ENCODE results near the gene ZSCAN10. TPM values are rescaled to one million over a fixed set of nuclear protein-coding genes. Genes with fewer than 3 reads are reported as not detected.

ZSCAN10 gene
- total and polyA plus RNA-seq, 2 experiments from 2014 or later: 217 to 519 TPM

GRCh38 chr16:3138823-3139426 is 39.8 kb upstream of the ZSCAN10 start (continued):
- TF ChIP-seq, protein P1, sequence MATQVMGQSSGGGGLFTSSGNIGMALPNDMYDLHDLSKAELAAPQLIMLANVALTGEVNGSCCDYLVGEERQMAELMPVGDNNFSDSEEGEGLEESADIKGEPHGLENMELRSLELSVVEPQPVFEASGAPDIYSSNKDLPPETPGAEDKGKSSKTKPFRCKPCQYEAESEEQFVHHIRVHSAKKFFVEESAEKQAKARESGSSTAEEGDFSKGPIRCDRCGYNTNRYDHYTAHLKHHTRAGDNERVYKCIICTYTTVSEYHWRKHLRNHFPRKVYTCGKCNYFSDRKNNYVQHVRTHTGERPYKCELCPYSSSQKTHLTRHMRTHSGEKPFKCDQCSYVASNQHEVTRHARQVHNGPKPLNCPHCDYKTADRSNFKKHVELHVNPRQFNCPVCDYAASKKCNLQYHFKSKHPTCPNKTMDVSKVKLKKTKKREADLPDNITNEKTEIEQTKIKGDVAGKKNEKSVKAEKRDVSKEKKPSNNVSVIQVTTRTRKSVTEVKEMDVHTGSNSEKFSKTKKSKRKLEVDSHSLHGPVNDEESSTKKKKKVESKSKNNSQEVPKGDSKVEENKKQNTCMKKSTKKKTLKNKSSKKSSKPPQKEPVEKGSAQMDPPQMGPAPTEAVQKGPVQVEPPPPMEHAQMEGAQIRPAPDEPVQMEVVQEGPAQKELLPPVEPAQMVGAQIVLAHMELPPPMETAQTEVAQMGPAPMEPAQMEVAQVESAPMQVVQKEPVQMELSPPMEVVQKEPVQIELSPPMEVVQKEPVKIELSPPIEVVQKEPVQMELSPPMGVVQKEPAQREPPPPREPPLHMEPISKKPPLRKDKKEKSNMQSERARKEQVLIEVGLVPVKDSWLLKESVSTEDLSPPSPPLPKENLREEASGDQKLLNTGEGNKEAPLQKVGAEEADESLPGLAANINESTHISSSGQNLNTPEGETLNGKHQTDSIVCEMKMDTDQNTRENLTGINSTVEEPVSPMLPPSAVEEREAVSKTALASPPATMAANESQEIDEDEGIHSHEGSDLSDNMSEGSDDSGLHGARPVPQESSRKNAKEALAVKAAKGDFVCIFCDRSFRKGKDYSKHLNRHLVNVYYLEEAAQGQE (IDR thresholded peaks at IDR 0.05; ENCODE audit: unreplicated experiment): no peak
- no peak for TF ChIP-seq STAT1 (IDR thresholded peaks at IDR 0.05; ENCODE audit: unreplicated experiment)

- Histone ChIP-seq H3K27ac (ENCODE audit: low read depth) (no peak overlapping the region), H3K79me2 (replicated peaks; ENCODE audit: insufficient read depth) (peaks cover 16% of the 10 kb centered on the region), H3K27me3 (ENCODE audit: insufficient read depth) (no peaks in the 10 kb centered on the region), H2AFZ (no peak overlapping the region), H3F3A (replicated peaks; ENCODE audit: low read depth) (peaks cover 15% of the 10 kb centered on the region; the same call in 1 of the 2 replicates), H3K4me1 (ENCODE audit: insufficient read depth) (peaks cover 10% of the 10 kb centered on the region), H3K4me2 (no peak overlapping the region), H3K36me3 (ENCODE audit: insufficient read depth) (no peaks in the 10 kb centered on the region; the same call in 1 of the 2 replicates), H4K20me1 (replicated peaks; ENCODE audit: insufficient read depth) (no peaks in the 10 kb centered on the region; the same call in 1 of the 2 replicates), H3K4me3 (no peak overlapping the region), H3K9me2 (ENCODE audit: insufficient read depth) (no peaks in the 10 kb centered on the region)
- Mint-ChIP-seq H3K27me3 (ENCODE audit: insufficient read depth, low read depth, poor library complexity) (peaks cover 15% of the 10 kb centered on the region), H3K9me3 (peaks cover 3% of the 10 kb centered on the region; the same call in 2 of the 3 replicates), H3K36me3 (ENCODE audit: low read depth) (peaks cover 6% of the 10 kb centered on the region), H3K4me1 (peaks cover 5% of the 10 kb centered on the region; the same call in 2 of the 3 replicates), H3K27ac (no peak overlapping the region), H3K4me3 (no peak overlapping the region)
- TF ChIP-seq JUNB (IDR thresholded peaks at IDR 0.05; ENCODE audit: unreplicated experiment): no peak
- TF ChIP-seq STAT1 (IDR thresholded peaks at IDR 0.05; ENCODE audit: unreplicated experiment): no peak
- no peak for TF ChIP-seq CTCF (conservative IDR thresholded peaks at IDR 0.05; ENCODE audit: low read depth in 2 of 2)
- no peak for TF ChIP-seq ETS1 (IDR thresholded peaks at IDR 0.05)
- DNase-seq (ENCODE audit: low spot score) (no peak), ATAC-seq (no peak)
These were observed 39.2 kb upstream of the ZSCAN10 start for GRCh38 chr16:3138342-3138741.

DNA sequence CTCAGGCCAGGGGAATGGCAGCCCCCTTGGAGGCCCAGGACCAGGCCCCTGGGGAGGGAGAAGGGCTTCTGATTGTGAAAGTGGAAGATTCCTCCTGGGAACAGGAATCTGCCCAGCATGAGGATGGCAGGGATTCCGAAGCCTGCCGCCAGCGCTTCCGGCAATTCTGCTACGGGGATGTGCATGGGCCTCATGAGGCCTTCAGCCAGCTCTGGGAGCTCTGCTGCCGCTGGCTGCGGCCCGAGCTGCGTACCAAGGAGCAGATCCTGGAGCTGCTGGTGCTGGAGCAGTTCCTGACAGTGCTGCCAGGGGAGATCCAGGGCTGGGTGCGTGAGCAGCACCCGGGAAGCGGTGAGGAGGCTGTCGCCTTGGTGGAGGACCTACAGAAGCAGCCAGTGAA is 38.2 kb upstream of the ZSCAN10 start:
- Histone ChIP-seq H4K20me1 (replicated peaks; ENCODE audit: insufficient read depth) (peaks cover 3% of the 10 kb centered on the region), H3K27ac (ENCODE audit: low read depth) (no peak overlapping the region), H3K36me3 (ENCODE audit: insufficient read depth) (no peaks in the 10 kb centered on the region; the same call in 1 of the 2 replicates), H3K4me1 (ENCODE audit: insufficient read depth) (peaks cover 18% of the 10 kb centered on the region), H3K4me3 (no peak overlapping the region), H3K27me3 (ENCODE audit: insufficient read depth) (no peaks in the 10 kb centered on the region), H2AFZ (no peak overlapping the region), H3K4me2 (no peak overlapping the region), H3K9me2 (ENCODE audit: insufficient read depth) (no peaks in the 10 kb centered on the region), H3F3A (replicated peaks; ENCODE audit: low read depth) (peaks cover 19% of the 10 kb centered on the region; the same call in 1 of the 2 replicates), H3K79me2 (replicated peaks; ENCODE audit: insufficient read depth) (peaks cover 26% of the 10 kb centered on the region)
- H3K27ac Mint-ChIP-seq: no peak overlapping the region
- H3K27me3 Mint-ChIP-seq (ENCODE audit: insufficient read depth, low read depth, poor library complexity): peaks cover 12% of the 10 kb centered on the region
- ATAC-seq (no peak), DNase-seq (ENCODE audit: low spot score) (no peak)
- peaks cover 9% of the 10 kb centered on the region for H3K4me1 Mint-ChIP-seq
- peaks cover 3% of the 10 kb centered on the region for H3K36me3 Mint-ChIP-seq (ENCODE audit: low read depth)
- peaks cover under 1% of the 10 kb centered on the region; the same call in 2 of the 3 replicates for H3K9me3 Mint-ChIP-seq
- H3K4me3 Mint-ChIP-seq: no peak overlapping the region; the same call in 1 of the 3 replicates
- TF ChIP-seq NANOG (IDR thresholded peaks at IDR 0.05; ENCODE audit: borderline replicate concordance) (no peak), ZNF114 (CRISPR knock-in tag; IDR thresholded peaks at IDR 0.05) (no peak), STAT1 (IDR thresholded peaks at IDR 0.05; ENCODE audit: unreplicated experiment) (no peak), POLR2AphosphoS5 (IDR thresholded peaks at IDR 0.05; ENCODE audit: low read depth) (no peak), EZH2 (IDR thresholded peaks at IDR 0.05; ENCODE audit: low read depth, unreplicated experiment) (no peak), ETS1 (IDR thresholded peaks at IDR 0.05) (no peak), EZH2phosphoT487 (IDR thresholded peaks at IDR 0.05; ENCODE audit: unreplicated experiment) (no peak)
- TF ChIP-seq, protein P1 (IDR thresholded peaks at IDR 0.05; ENCODE audit: unreplicated experiment): no peak

Measured in GM23338 (cell line).